ENCODE measurements around the gene FYB2.

- TF ChIP-seq CTCF (IDR thresholded peaks at IDR 0.05): no peak
- no peak for TF ChIP-seq POLR2A (IDR thresholded peaks at IDR 0.05)
Measured at GRCh38 chr1:56852476-56852875, 33.3 kb upstream of the FYB2 start.
